Measurements from ENCODE around the gene SLC25A12.
"Not testable (repeated sequence)": the region's sequence is repeated elsewhere in the genome, so short reads cannot be mapped to it uniquely, and the experiment has no call there.

SLC25A12 gene

DNA sequence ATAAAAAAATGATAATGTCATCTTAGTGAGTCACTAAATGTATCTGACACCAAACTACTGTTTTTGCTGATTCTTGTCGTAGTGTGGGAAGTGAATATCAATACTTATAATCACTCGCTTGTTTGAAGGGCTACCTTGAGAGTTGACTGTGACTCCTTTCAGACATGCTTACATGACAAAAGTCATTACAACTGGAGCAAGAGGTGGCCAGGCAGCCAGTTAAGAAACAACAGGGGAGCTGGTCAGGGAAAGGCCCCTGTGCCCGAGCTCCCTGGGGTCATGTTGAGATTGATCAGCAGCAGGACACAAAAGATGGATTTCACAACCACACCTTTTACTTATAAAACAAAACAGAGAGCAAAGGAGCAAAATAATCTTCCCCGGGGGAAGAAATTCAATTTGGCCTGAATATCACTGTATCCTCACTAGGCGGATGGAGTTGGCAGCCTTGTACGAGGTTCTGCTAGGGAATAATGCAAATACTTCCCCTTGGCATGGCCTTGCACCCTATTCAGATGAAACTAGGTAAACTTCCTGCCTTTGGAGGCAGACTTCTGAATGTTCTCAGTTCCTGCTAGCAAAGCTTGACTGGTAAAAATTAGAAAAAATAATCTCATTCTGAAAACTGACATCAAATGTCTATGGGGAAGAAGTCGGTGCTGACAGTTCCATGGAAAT lies 105.6 kb downstream of the SLC25A12 start:
- no peak for DNase-seq

GRCh38 chr2:171787333-171788072 lies 106.5 kb downstream of the SLC25A12 start:
- no peak for DNase-seq

GRCh38 chr2:171785450-171785849 lies 108.6 kb downstream of the SLC25A12 start:
- DNase-seq, result no peak

DNA sequence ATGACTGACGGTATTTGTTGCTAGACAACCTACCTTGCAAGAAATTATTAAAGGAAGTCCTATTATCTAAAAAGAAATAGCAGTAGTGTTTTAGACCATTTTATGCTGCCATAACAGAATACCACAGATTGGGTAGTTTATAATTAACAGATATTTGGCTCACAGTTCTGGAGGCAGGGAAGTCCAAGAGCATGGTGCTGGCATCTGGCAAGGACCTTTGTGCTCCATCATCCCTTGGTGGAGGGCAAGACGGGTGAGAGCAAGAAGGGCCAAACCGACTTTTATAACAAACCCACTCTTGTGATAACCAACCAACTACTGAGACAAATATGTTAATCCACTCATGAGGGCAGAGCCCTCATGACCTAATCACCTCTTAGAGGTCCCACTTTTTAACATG lies 115.5 kb downstream of the SLC25A12 start:
- DNase-seq, result no peak

DNA sequence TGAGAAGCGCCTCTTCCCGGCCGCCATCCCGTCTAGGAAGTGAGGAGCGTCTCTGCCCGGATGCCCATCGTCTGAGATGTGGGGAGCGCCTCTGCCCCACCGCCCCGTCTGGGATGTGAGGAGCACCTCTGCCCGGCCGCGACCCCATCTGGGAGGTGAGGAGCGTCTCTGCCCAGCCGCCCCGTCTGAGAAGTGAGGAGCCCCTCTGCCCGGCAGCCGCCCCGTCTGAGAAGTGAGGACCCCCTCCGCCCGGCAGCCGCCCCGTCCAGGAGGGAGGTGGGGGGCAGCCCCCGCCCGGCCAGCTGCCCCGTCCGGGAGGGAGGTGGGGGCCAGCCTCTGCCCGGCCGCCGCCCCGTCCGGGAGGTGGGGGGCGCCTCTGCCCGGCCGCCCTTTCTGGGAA lies 119.5 kb downstream of the SLC25A12 start:
- DNase-seq, result not testable (repeated sequence)

- no peak for DNase-seq
Observed at GRCh38 chr2:171772373-171772772, 121.7 kb downstream of the SLC25A12 start.

DNA sequence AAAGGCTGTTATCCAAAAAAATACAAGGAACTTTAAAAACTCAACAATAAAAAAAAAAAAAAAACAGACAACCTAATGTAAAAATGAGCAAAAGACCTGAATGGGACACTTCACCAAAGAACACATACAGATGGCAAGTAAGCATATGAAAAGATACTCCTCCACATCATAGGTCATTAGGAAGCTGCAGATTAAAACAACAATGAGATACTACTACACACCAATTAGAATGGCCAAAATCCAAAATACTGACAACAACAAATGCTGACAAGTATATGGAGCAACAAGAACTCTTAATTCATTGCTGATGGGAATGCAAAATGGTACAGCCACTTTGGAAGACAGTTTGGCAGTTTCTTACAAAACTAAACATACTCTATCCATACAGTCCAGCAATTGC lies 122.6 kb downstream of the SLC25A12 start:
- no peak for DNase-seq

- DNase-seq, result no peak
Observed at GRCh38 chr2:171763602-171764001, 130.4 kb downstream of the SLC25A12 start.

- DNase-seq, result no peak
Observed at GRCh38 chr2:171762879-171763573, 131.0 kb downstream of the SLC25A12 start.

GRCh38 chr2:171761176-171761575 lies 132.9 kb downstream of the SLC25A12 start:
- DNase-seq, result not testable (repeated sequence)

DNA sequence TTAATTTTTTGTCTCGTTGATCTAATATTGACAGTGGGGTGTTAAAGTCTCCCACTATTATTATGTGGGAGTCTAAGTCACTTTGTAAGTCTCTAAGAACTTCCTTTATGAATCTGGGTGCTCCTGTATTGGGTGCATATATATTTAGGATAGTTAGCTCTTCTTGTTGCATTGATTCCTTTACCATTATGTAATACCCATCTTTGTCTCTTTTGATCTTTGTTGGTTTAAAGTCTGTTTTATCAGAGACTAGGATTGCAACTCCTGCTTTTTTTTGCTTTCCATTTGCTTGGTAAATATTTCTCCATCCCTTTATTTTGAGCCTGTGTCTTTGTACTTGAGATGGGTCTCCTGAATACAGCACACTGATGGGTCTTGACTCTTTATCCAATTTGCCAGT lies 135.3 kb downstream of the SLC25A12 start:
- not testable (repeated sequence) for DNase-seq

DNA sequence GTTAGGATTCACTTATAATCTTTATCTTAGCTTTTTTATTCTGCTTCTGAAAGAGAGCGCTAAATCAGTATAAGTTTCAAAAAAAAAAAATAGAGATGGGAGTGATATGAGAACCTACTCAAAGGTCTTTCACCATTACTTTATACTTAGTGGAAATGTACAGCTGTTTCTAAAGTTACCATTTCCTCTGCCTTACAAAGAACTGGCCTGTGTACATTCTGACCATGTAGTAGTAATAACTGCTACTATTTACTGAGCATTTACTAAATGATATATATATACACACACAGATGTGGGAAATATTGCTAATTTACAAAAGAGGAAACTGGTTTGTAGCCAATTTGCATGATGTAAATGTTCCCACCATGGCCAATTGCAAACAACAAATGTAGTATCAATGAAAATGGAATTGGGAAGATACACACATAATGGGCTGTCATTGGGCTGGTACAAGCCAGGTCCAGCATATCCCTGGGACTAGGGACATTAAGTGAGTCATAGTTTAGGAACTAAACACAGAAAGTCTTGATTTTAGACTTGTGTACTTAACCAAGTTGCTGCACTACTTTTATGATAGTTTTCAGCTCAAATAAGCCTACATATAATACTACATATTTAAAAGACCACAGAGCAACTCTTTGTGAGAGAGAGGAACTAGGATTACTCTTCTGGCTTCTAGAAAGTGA lies 139.6 kb downstream of the SLC25A12 start:
- DNase-seq, result no peak

DNA sequence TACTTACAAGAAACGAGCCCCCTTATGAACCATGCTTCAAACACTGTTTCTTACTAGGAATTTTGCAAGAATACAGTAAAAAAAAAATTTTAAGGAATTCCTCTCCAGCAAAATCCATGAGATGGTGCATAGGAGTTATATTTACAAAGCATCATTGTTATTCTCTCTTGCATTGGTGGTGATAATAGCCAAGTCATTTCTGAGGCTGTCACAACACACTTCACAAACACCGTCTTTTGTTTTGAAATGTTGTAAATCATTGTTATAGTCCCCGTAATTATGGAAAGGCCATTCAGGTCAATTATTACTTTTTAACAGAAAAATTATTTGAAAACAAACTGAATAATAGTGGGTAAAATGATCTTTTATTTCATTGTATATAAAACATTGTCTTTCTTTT lies 146.7 kb downstream of the SLC25A12 start:
- no peak for DNase-seq

DNA sequence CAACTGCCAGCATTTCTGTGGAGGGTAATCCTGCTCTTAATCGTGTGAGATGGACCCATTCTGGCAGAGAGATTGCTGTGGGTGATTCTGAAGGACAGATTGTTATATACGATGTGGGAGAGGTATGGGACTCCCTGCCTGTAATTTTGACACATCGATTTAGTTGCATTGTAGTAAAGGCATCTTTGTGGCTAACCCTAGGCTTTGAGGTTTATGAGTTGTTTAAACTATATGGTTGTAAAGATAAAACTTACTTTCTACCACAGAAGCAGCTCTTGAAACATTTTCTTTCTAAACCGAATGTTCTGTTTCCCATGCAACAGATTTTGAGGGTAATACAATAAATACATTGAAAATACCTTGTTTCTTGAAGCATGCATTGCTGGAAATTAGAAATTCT lies 148.2 kb downstream of the SLC25A12 start:
- DNase-seq, result no peak

GRCh38 chr2:171745141-171745540 lies 148.9 kb downstream of the SLC25A12 start:
- DNase-seq, result no peak

- no peak for DNase-seq
Observed at GRCh38 chr2:171742760-171743159, 151.3 kb downstream of the SLC25A12 start.

GRCh38 chr2:171741189-171741588 lies 152.9 kb downstream of the SLC25A12 start:
- DNase-seq, result no peak

DNA sequence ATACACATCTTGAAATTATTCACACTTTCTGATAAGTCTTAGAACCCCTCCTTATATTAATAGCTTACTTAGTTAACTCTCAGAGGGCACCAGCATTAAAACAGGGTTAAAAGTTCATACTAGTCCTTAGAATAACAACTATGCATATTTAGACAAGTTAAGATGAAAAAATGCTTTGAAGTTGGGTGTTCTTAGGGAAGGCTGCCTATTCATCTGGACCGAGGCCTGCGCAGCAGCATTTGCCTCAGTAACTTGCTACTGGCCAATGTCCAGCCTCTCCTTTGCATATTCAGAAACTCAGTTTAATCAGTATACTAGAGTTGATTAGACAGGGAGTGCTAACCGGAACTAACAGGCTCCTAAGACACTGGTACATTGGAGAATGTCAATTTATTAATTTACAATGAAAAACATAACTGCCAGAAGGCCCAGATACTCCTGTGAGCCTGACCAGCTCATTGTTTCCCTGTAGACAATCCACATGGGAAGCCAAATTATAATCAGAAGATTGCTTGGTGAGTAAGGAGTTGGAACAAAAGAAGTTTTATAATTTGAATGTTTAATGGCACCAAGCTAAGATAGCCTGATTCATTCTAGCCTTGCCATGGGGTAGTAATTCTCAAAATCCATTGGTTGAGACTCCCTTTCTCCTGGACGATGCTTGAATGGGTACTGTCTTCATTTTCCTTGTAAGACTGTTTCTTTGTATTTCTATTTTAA lies 157.9 kb downstream of the SLC25A12 start:
- DNase-seq, result no peak

Measured in T-helper 9 cell (primary cell).